Measurements from ENCODE around the gene CBFA2T3.
"Not testable (repeated sequence)": the region's sequence is repeated elsewhere in the genome, so short reads cannot be mapped to it uniquely, and the experiment has no call there.

Gene CBFA2T3

GRCh38 chr16:88977018-88977811 is at the start of gene CBFA2T3:
Gene CBFA2T3 (minus strand): TSS chr16:88977207. CDS start chr16:88976807, 400 bp downstream.
- no peak for DNase-seq (ENCODE audit: low spot score)

- DNase-seq (ENCODE audit: low spot score) = no peak
These were observed 49.2 kb upstream of the CBFA2T3 start for GRCh38 chr16:89026121-89026612.

GRCh38 chr16:89025636-89026035 is 48.6 kb upstream of the CBFA2T3 start:
- no peak for DNase-seq (ENCODE audit: low spot score)

GRCh38 chr16:89024546-89025060 is 47.6 kb upstream of the CBFA2T3 start:
- no peak for DNase-seq (ENCODE audit: low spot score)

- DNase-seq (ENCODE audit: low spot score) = no peak
These were observed 46.9 kb upstream of the CBFA2T3 start for GRCh38 chr16:89023621-89024511.

GRCh38 chr16:89023151-89023551 is 46.1 kb upstream of the CBFA2T3 start:
- no peak for DNase-seq (ENCODE audit: low spot score)

GRCh38 chr16:89022051-89022836 is 45.2 kb upstream of the CBFA2T3 start:
- DNase-seq (ENCODE audit: low spot score) = no peak

GRCh38 chr16:89020925-89021595 is 44.1 kb upstream of the CBFA2T3 start:
- DNase-seq (ENCODE audit: low spot score) = no peak

- DNase-seq (ENCODE audit: low spot score) = no peak
These were observed 43.3 kb upstream of the CBFA2T3 start for GRCh38 chr16:89020068-89020924.

GRCh38 chr16:89019511-89019910 is 42.5 kb upstream of the CBFA2T3 start:
- DNase-seq (ENCODE audit: low spot score) = no peak

- peak; percentile 68 for DNase-seq (ENCODE audit: low spot score)
These were observed 41.5 kb upstream of the CBFA2T3 start for GRCh38 chr16:89018282-89019158.

GRCh38 chr16:89017543-89018281 is 40.7 kb upstream of the CBFA2T3 start:
- DNase-seq (ENCODE audit: low spot score) = no peak

GRCh38 chr16:89016561-89016960 is 39.6 kb upstream of the CBFA2T3 start:
- DNase-seq (ENCODE audit: low spot score) = not testable (repeated sequence)

GRCh38 chr16:89015271-89015859 is 38.4 kb upstream of the CBFA2T3 start:
- no peak for DNase-seq (ENCODE audit: low spot score)

- no peak for DNase-seq (ENCODE audit: low spot score)
These were observed 37.6 kb upstream of the CBFA2T3 start for GRCh38 chr16:89014403-89015230.

- DNase-seq (ENCODE audit: low spot score) = no peak
These were observed 36.8 kb upstream of the CBFA2T3 start for GRCh38 chr16:89013692-89014402.

- no peak for DNase-seq (ENCODE audit: low spot score)
These were observed 36.1 kb upstream of the CBFA2T3 start for GRCh38 chr16:89013111-89013510.
